ENCODE data around the gene EZH1. TPM values are rescaled to one million over a fixed set of nuclear protein-coding genes. Genes with fewer than 3 reads are reported as not detected.

Gene EZH1
- 52.5 and 68.3 TPM in 2 replicates for polyA plus RNA-seq
- 36.7 and 39.7 TPM in 2 replicates for polyA minus RNA-seq

- H3K9ac ChIP-seq (ENCODE audit: low read length) = peak within 1 kb of the TSS; percentile 86
- no peaks in the 10 kb centered on the region for H3F3A ChIP-seq (ENCODE audit: insufficient read depth, low read length, poor library complexity, severe bottlenecking)
- no peaks in the 10 kb centered on the region for H4K20me1 ChIP-seq (ENCODE audit: insufficient read depth)
- no peaks in the 10 kb centered on the region for H3K9me3 ChIP-seq (ENCODE audit: low read length)
- H3K36me3 ChIP-seq (ENCODE audit: insufficient read depth, low read length) = no peaks in the 10 kb centered on the region
- peaks cover 13% of the 10 kb centered on the region for H3K79me2 ChIP-seq (replicated peaks; ENCODE audit: insufficient read depth, low read length)
- H3K27ac ChIP-seq (ENCODE audit: low read length) = peak within 1 kb of the TSS; percentile 81
- H3K9me2 ChIP-seq (ENCODE audit: insufficient read depth, low read length) = no peaks in the 10 kb centered on the region
- TF ChIP-seq RAD21 (conservative IDR thresholded peaks at IDR 0.05) = no peak
- peak; percentile 58 for TF ChIP-seq REST (IDR thresholded peaks at IDR 0.05; ENCODE audit: borderline replicate concordance)
- peak; percentile 22 for TF ChIP-seq EP300 (conservative IDR thresholded peaks at IDR 0.05; ENCODE audit: poor library complexity, severe bottlenecking)
- peak; percentile 10 for TF ChIP-seq MXI1 (conservative IDR thresholded peaks at IDR 0.05; ENCODE audit: poor library complexity, severe bottlenecking)
- TF ChIP-seq SMC3 (conservative IDR thresholded peaks at IDR 0.05; ENCODE audit: poor library complexity) = peak; percentile 24
- peak; percentile 90 for TF ChIP-seq POLR2AphosphoS5 (IDR thresholded peaks at IDR 0.05)
- TF ChIP-seq EZH2 (IDR thresholded peaks at IDR 0.05; ENCODE audit: borderline replicate concordance, insufficient read depth, low read length, poor library complexity, severe bottlenecking) = no peak
- TF ChIP-seq CTCF (IDR thresholded peaks at IDR 0.05; ENCODE audit: poor library complexity, severe bottlenecking) = peak; percentile 32
- peak within 1 kb of the TSS; percentile 90 for H2AFZ ChIP-seq (ENCODE audit: low read depth, low read length)
- peak within 1 kb of the TSS; percentile 66 for H3K4me2 ChIP-seq (ENCODE audit: low read length)
- H3K4me3 ChIP-seq (ENCODE audit: low read length) = peak within 1 kb of the TSS; percentile 91
- H3K27me3 ChIP-seq (ENCODE audit: insufficient read depth, low read depth, low read length) = no peaks in the 10 kb centered on the region
Measured at GRCh38 chr17:42744806-42745617, at the start of gene EZH1. TSS of gene EZH1 (minus strand) at chr17:42745040. CDS start at chr17:42728941, 16,099 bp downstream.

GRCh38 chr17:42792545-42792944 is 47.7 kb upstream of the EZH1 start:
- no peak for TF ChIP-seq MXI1 (conservative IDR thresholded peaks at IDR 0.05; ENCODE audit: poor library complexity, severe bottlenecking)
- no peak for TF ChIP-seq CTCF (IDR thresholded peaks at IDR 0.05; ENCODE audit: poor library complexity, severe bottlenecking)
- no peak for TF ChIP-seq REST (IDR thresholded peaks at IDR 0.05; ENCODE audit: borderline replicate concordance)
- TF ChIP-seq EP300 (conservative IDR thresholded peaks at IDR 0.05; ENCODE audit: poor library complexity, severe bottlenecking) = no peak
- no peak for TF ChIP-seq RAD21 (conservative IDR thresholded peaks at IDR 0.05)
- TF ChIP-seq POLR2AphosphoS5 (IDR thresholded peaks at IDR 0.05) = no peak
- TF ChIP-seq EZH2 (IDR thresholded peaks at IDR 0.05; ENCODE audit: borderline replicate concordance, insufficient read depth, low read length, poor library complexity, severe bottlenecking) = no peak
- TF ChIP-seq TAF1 (IDR thresholded peaks at IDR 0.05; ENCODE audit: low read depth) = no peak
- TF ChIP-seq SMC3 (conservative IDR thresholded peaks at IDR 0.05; ENCODE audit: poor library complexity) = no peak
- H3K4me3 ChIP-seq (ENCODE audit: low read length) = no peak overlapping the region
- H3K79me2 ChIP-seq (replicated peaks; ENCODE audit: insufficient read depth, low read length) = peaks cover 4% of the 10 kb centered on the region
- no peak overlapping the region for H3K4me2 ChIP-seq (ENCODE audit: low read length)
- no peaks in the 10 kb centered on the region for H3K9me2 ChIP-seq (ENCODE audit: insufficient read depth, low read length)
- no peaks in the 10 kb centered on the region for H3K27me3 ChIP-seq (ENCODE audit: insufficient read depth, low read depth, low read length)
- H3K36me3 ChIP-seq (ENCODE audit: insufficient read depth, low read length) = no peaks in the 10 kb centered on the region
- no peak overlapping the region for H3K9ac ChIP-seq (ENCODE audit: low read length)
- no peak overlapping the region for H3K27ac ChIP-seq (ENCODE audit: low read length)
- H3F3A ChIP-seq (ENCODE audit: insufficient read depth, low read length, poor library complexity, severe bottlenecking) = no peaks in the 10 kb centered on the region
- H4K20me1 ChIP-seq (ENCODE audit: insufficient read depth) = no peaks in the 10 kb centered on the region
- H3K9me3 ChIP-seq (ENCODE audit: low read length) = no peaks in the 10 kb centered on the region
- H2AFZ ChIP-seq (ENCODE audit: low read depth, low read length) = no peak overlapping the region
